Right hindlimb (tissue), 1 donor: ENCODE data around the gene SOHLH1.

ENCODE experiments used
- DNase-seq: peaks from one replicate; pipeline ENCODE4 v3.0.0-alpha.2; 2018

SOHLH1 gene

GRCh38 chr9:135699440-135699839, at the start of gene SOHLH1:
SOHLH1 (minus strand) TSS chr9:135699481; CDS start chr9:135699467, 14 bp downstream.
- no peak for DNase-seq

GRCh38 chr9:135748676-135749075, 49.4 kb upstream of the SOHLH1 start:
- DNase-seq: no peak

- DNase-seq: no peak
Measured at GRCh38 chr9:135747311-135747710, 48.0 kb upstream of the SOHLH1 start.

- DNase-seq: no peak
Measured at GRCh38 chr9:135746565-135746964, 47.3 kb upstream of the SOHLH1 start.

GRCh38 chr9:135745686-135746324, 46.5 kb upstream of the SOHLH1 start:
- DNase-seq: no peak

GRCh38 chr9:135745189-135745588, 45.9 kb upstream of the SOHLH1 start:
- no peak for DNase-seq

- DNase-seq: no peak
Measured at GRCh38 chr9:135744333-135745070, 45.2 kb upstream of the SOHLH1 start.

- DNase-seq: no peak
Measured at GRCh38 chr9:135743546-135744332, 44.5 kb upstream of the SOHLH1 start.

GRCh38 chr9:135743021-135743420, 43.7 kb upstream of the SOHLH1 start:
- no peak for DNase-seq

- DNase-seq: no peak
Measured at GRCh38 chr9:135741276-135742219, 42.3 kb upstream of the SOHLH1 start.

- no peak for DNase-seq
Measured at GRCh38 chr9:135739271-135740220, 40.3 kb upstream of the SOHLH1 start.

- DNase-seq: no peak
Measured at GRCh38 chr9:135737840-135738521, 38.7 kb upstream of the SOHLH1 start.

- no peak for DNase-seq
Measured at GRCh38 chr9:135736979-135737839, 37.9 kb upstream of the SOHLH1 start.

GRCh38 chr9:135736272-135736978, 37.1 kb upstream of the SOHLH1 start:
- no peak for DNase-seq

GRCh38 chr9:135734616-135735144, 35.4 kb upstream of the SOHLH1 start:
- DNase-seq: no peak

GRCh38 chr9:135732569-135733257, 33.4 kb upstream of the SOHLH1 start:
- DNase-seq: no peak

GRCh38 chr9:135731454-135731853, 32.2 kb upstream of the SOHLH1 start:
- DNase-seq: no peak

GRCh38 chr9:135729480-135729879, 30.2 kb upstream of the SOHLH1 start:
- no peak for DNase-seq
